GM11168 (cell line): ENCODE results near the gene LEF1.
"Not testable (repeated sequence)": the region's sequence is repeated elsewhere in the genome, so short reads cannot be mapped to it uniquely, and the experiment has no call there.

Experiments used
- in situ Hi-C: fragments of 300-500 bp; cut with MboI; formaldehyde crosslinking; loops from one replicate; pipeline ENCODE4 v1.12.0; 2022; ENCODE audit warnings: low sequenced_read_pairs; ENCODE audit not compliant: unreplicated experiment

LEF1 gene

GRCh38 chr4:108044951-108045686 lies 123.6 kb downstream of the LEF1 start:
- in situ Hi-C loops = no loop called here

- in situ Hi-C loops = no loop called here
These were observed 125.2 kb downstream of the LEF1 start for GRCh38 chr4:108043526-108043925.

GRCh38 chr4:108042927-108043326 lies 125.8 kb downstream of the LEF1 start:
- in situ Hi-C loops = no loop called here

GRCh38 chr4:108037884-108038283 lies 130.8 kb downstream of the LEF1 start:
- in situ Hi-C loops = no loop called here

GRCh38 chr4:108036213-108036612 lies 132.5 kb downstream of the LEF1 start:
- in situ Hi-C loops = no loop called here

- in situ Hi-C loops = no loop called here
These were observed 133.0 kb downstream of the LEF1 start for GRCh38 chr4:108035691-108036090.

GRCh38 chr4:108034565-108034964 lies 134.2 kb downstream of the LEF1 start:
- in situ Hi-C loops = no loop called here

DNA sequence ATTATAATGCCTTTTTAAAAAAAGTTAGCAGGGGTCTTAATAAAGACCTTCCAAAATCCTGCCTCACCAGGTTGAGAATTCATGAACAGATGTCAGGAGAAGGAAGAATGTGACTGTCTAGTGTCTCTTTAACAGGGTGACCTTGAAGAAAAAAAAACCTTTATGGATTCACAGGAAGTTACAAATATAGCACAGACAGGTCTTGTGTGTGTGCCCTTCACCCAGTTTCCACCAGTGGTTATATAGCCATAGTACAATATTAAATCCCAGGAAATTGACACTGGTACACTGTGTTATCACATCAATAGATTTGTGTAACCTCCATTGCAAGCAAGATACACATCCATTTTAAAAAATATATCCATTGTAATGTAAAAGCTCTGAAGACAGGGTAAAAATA lies 135.4 kb downstream of the LEF1 start:
- in situ Hi-C loops = no loop called here

DNA sequence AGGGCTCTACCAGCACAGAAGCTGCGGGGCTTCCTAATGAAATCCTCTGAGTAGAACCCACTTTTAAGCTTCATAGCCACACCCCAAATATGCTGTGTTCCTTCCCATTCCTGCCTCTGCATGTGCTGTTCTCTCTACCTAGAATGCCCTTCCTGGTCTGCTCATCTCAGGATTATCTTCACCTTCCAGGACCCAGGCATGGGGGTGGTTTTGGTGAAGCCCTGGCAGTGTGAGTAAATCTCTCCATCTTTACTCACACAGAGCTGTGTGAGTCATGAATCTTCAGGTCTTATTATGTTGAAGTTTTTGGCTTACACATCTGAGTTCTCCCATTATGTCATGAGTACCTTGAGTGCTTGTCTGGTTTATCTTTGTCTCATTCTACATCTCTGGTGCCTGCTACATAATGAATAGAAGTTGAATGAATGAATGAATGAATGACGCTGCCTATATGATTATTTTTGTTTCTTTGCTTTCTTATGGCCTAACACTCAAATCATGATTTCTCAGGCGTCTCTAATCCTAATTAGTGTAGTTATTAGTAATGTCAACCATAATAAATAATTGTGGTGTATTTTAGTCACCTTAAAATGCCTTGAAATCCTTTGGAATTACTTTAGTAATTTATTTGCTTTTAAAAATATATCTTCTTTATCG lies 137.2 kb downstream of the LEF1 start:
- in situ Hi-C loops = no loop called here

DNA sequence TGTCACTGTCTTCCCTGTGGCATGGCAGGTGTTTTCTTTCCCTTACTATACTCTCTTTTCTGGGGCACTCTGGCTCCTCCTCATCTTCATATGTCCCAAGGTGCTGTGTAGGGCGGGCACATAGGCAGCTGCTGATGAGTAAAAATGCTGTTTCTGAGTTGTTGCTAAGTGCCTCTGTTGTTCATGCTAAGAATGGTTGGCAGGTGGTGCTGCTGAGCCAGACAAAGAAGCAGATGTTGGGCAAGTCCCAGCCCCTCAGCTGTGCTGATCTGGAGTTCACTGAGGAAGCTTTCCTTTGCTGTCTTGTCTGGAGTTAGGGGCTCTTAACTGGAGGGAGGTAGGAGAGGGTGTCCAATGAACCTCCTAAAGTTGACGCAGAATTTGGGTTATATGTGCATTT lies 138.4 kb downstream of the LEF1 start:
- in situ Hi-C loops = no loop called here

DNA sequence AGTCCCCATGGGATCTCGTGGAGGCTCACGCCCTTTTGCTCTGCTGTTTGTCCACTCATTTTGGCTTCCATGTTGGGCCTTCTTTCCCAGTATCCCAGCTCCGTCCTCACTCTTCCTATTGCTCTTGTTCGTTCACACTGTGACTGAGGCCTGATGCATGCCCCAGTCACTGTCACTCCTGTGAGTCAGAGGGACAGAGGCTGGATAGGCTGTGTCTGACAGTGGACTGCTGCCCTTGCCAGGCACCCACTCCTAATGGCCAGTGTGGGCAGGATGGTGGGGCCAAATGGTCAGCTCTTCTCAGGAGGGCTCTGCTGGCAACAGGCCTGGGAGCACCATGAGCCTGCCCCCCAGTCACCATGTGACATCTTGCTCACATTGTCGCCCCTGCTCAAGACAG lies 139.0 kb downstream of the LEF1 start:
- in situ Hi-C loops = loop anchor here (10.0 kb wide), 1 partner anchor 545 kb away; no protein-coding TSS in a partner anchor

DNA sequence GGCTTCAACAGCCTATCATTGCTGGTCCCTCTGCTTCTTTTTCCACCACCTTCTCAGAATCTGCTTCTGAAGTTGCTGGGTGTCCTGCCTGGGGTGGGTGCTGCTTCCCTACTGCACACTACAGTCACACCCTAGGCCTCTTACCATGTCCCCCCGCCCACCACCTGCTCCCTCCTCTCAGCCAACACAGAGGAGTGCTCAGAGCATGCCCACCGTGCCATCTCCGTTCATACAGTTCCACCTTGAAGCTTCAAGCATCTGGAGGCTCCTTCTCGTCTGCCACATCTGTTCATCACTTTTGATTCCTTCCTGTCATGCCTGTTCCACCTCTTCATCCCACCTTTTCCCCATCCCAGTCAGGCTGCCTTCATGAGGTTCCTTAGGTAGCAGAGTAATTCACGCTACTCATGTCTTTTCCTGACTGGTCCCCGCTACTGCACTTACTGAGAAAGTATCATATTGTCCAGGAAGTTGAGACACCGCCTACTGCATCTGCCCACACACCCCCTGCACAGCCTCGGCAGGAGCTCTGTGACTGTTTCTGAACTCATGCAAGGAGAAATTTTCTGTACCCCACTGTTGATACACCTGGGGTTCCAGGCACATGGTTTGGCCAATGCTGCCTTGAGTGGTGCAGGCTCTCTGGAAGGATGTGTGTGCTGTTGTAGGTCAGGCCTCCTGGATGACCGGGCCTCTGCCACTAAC lies 139.6 kb downstream of the LEF1 start:
- in situ Hi-C loops = loop anchor here (10.0 kb wide), 1 partner anchor 546 kb away; no protein-coding TSS in a partner anchor

GRCh38 chr4:108024878-108025165 lies 143.9 kb downstream of the LEF1 start:
- in situ Hi-C loops = loop anchor here (10.0 kb wide), 1 partner anchor 550 kb away; no protein-coding TSS in a partner anchor

DNA sequence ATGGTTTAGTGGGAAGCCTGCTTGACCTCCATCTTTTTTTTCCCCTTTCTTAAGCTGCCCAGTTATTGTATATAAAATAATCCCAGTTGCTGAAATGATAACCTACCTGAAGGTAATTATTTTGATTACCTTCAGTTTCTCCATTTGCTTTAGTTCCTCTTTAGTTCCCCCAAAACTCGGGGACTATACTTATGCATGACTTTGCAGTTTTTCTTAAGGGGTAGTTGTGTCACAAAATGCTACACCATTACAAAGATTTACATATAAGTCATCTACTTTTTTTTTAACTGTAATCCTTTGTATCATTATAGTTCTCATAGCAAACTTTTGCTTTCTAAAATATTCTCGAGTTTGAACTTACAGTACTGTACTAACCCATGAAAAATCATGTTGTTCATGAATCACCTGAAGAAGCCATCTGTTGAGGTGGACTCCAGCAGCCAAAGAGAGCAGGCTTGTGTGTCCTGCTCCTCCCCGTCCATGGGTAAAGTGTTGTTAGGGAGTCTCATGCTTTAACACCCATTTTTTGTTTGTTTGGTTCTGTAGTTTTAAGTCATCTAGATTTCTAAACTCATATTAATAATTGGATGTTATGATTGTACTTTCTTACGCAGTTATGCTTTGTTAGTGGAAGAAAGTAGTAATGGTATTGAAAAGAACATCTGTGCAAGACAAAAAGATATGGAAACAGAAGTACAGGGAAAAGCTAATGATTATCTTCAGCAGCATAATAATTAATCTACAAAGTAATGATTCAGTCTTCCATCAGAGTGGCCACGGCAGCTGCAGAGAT lies 144.5 kb downstream of the LEF1 start:
- in situ Hi-C loops = loop anchor here (10.0 kb wide), 1 partner anchor 551 kb away; no protein-coding TSS in a partner anchor

- in situ Hi-C loops = no loop called here
These were observed 149.9 kb downstream of the LEF1 start for GRCh38 chr4:108018884-108019187.

DNA sequence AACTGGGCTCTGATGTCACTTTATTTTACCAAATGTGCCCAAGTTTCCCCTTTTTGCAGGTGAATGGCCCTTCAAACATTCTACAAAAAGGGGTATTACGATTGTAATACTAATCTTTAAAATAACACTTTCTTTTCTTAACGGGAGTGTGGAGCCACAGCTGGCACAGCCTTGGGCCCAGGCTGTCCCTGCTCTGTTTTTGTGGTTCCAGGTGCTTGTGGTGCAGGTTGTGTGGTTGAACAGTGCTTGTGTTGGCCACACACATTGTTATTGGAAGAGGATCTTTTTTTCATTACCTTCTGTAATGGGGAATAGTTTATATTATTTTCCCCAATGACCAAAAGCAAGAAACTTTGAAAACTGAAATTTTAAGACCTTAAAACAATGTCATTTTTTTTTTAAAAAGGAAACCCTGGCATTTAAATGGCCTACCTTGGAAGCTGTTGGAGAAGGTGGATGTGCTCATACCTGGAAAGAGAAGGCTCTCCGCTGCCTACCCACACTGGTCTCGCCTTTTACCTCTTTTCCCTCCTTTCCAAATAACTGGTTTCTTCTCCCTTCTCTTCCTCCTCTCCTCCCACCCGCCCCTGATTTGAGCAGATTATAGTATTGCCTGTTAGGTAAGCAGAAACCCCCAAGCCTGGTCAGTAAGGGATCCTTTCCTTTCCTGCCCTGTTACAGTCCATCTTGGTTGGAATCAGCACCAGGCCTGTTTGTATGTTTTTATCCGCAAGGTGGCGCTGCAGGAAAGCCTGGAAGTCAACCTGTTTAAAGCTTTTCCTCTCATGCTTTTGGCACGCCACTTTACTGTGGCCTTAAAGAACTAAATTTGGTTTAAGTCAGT lies 150.5 kb downstream of the LEF1 start:
- in situ Hi-C loops = no loop called here

- in situ Hi-C loops = no loop called here
These were observed 154.8 kb downstream of the LEF1 start for GRCh38 chr4:108013955-108014354.

- in situ Hi-C loops = no loop called here
These were observed 155.4 kb downstream of the LEF1 start for GRCh38 chr4:108013327-108013726.

- in situ Hi-C loops = not testable (repeated sequence)
These were observed 156.3 kb downstream of the LEF1 start for GRCh38 chr4:108012382-108012781.

DNA sequence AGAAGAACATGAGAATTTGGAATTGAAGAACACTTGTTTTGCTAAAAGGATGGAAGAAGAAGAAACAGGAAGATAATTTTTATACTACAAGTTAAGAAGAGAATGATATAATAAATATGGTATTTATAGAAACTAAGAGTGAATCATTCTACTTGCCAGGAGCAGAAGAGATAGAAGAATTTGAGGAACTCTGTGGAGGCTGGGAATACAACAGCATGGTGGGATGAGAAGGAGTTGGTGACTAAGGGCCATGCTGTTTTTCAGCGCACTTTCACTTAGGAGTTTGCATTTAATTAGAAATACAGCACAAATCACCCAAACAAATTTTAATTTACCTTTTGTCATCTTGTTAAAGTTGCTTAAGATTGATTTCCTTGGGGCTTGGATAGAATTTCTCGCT lies 158.6 kb downstream of the LEF1 start:
- in situ Hi-C loops = no loop called here
